CD14-positive monocyte (primary cell): Measurements from ENCODE around the gene GNAL. TPM values are rescaled to one million over a fixed set of nuclear protein-coding genes. Genes with fewer than 3 reads are reported as not detected.
"Not testable (repeated sequence)": the region's sequence is repeated elsewhere in the genome, so short reads cannot be mapped to it uniquely, and the experiment has no call there.

Experiments
- DNase-seq, 3 donors: peaks; one replicate each; pipeline ENCODE4 v3.0.0-alpha.2; 2011 to 2022
- H2AFZ ChIP-seq: 2 replicates; pipeline ENCODE4 v1.6.0; 2012; ENCODE audit warnings: mild to moderate bottlenecking, low read depth, low read length, inconsistent platforms; ENCODE audit not compliant: insufficient read depth, poor library complexity, severe bottlenecking
- H3K27ac ChIP-seq, 2 donors: 1 replicate in 1 of 2; 2 replicates in 1 of 2; pipeline ENCODE4 v1.5.1; 2012 to 2013; ENCODE audit warnings: low read length in 2 of 2, control low read depth in 1 of 2, inconsistent platforms in 1 of 2, low read depth in 1 of 2, mild to moderate bottlenecking in 1 of 2
- H3K27me3 ChIP-seq, 2 donors: one replicate each; pipeline versions ENCODE4 v1.6.0 to v1.6.1; 2011 to 2013; ENCODE audit warnings: low read length in 2 of 2; ENCODE audit not compliant: control insufficient read depth in 2 of 2, insufficient read depth in 2 of 2
- H3K36me3 ChIP-seq, 2 donors: replicated peaks in 1 of 2; 1 replicate in 1 of 2; 2 replicates in 1 of 2; pipeline versions ENCODE4 v1.5.1 to v1.6.1; 2012 to 2013; ENCODE audit warnings: low read length in 2 of 2, control low read depth in 1 of 2, inconsistent platforms in 1 of 2, mild to moderate bottlenecking in 1 of 2; ENCODE audit not compliant: insufficient read depth in 2 of 2, control insufficient read depth in 1 of 2
- H3K4me1 ChIP-seq, 2 donors: 1 replicate in 1 of 2; 2 replicates in 1 of 2; pipeline versions ENCODE4 v1.5.1 to v1.6.1; 2012 to 2013; ENCODE audit warnings: low read length in 2 of 2, control low read depth in 1 of 2, inconsistent platforms in 1 of 2, mild to moderate bottlenecking in 1 of 2, moderate library complexity in 1 of 2; ENCODE audit not compliant: insufficient read depth in 2 of 2, control insufficient read depth in 1 of 2
- H3K4me2 ChIP-seq: replicated peaks from 2 replicates; pipeline ENCODE3; 2012; ENCODE audit warnings: low read length, moderate library complexity, mild to moderate bottlenecking; ENCODE audit not compliant: poor library complexity, severe bottlenecking; ENCODE audit errors: extremely low read depth
- H3K4me3 ChIP-seq, 3 experiments: fragments of 200-600 bp in 1 of 3; sonication (generic) in 1 of 3; replicated peaks in 1 of 3; 1 replicate in 2 of 3; 2 replicates in 1 of 3; pipeline ENCODE4 v1.5.1; 2011 to 2013; ENCODE audit warnings: low read length in 3 of 3, mild to moderate bottlenecking in 3 of 3, control low read depth in 2 of 3, low read depth in 2 of 3, inconsistent platforms in 1 of 3, moderate library complexity in 1 of 3
- H3K79me2 ChIP-seq: 2 replicates; pipeline ENCODE4 v1.6.0; 2012; ENCODE audit warnings: mild to moderate bottlenecking, control low read depth, inconsistent platforms, low read length, moderate library complexity; ENCODE audit not compliant: insufficient read depth
- H3K9ac ChIP-seq: 2 replicates; pipeline ENCODE4 v1.6.0; 2017; ENCODE audit warnings: low read length, mild to moderate bottlenecking; ENCODE audit not compliant: insufficient read depth, poor library complexity, severe bottlenecking
- H3K9me3 ChIP-seq, 2 donors: replicated peaks in 1 of 2; 1 replicate in 1 of 2; 2 replicates in 1 of 2; pipeline versions ENCODE4 v1.5.1 to v1.6.1; 2012 to 2013; ENCODE audit warnings: low read length in 2 of 2, control low read depth in 1 of 2; ENCODE audit not compliant: control insufficient read depth in 1 of 2, insufficient read depth in 1 of 2
- H4K20me1 ChIP-seq: 2 replicates; pipeline ENCODE4 v1.6.0; 2012; ENCODE audit warnings: mild to moderate bottlenecking, low read length, control low read depth, moderate library complexity; ENCODE audit not compliant: insufficient read depth
- H3K27ac Mint-ChIP-seq, 7 donors: one replicate each; pipeline ENCODE4 v1.8.0; 2020; ENCODE audit warnings: mild to moderate bottlenecking in 7 of 7, mixed read lengths in 7 of 7, moderate library complexity in 6 of 7, inconsistent platforms in 2 of 7
- H3K27me3 Mint-ChIP-seq, 3 donors: one replicate each; pipeline ENCODE4 v1.8.0; 2021 to 2022; ENCODE audit warnings: low read depth in 3 of 3, mild to moderate bottlenecking in 3 of 3, mixed read lengths in 3 of 3, moderate library complexity in 3 of 3, inconsistent platforms in 1 of 3
- H3K36me3 Mint-ChIP-seq, 2 donors: one replicate each; pipeline ENCODE4 v1.8.0; 2020; ENCODE audit warnings: mixed read lengths in 2 of 2, inconsistent platforms in 1 of 2, mild to moderate bottlenecking in 1 of 2
- H3K4me1 Mint-ChIP-seq: one replicate; pipeline ENCODE4 v1.8.0; 2020; ENCODE audit warnings: mild to moderate bottlenecking, mixed read lengths
- H3K4me3 Mint-ChIP-seq, 2 donors: one replicate each; pipeline ENCODE4 v1.8.0; 2020; ENCODE audit warnings: mild to moderate bottlenecking in 2 of 2, mixed read lengths in 2 of 2, moderate library complexity in 1 of 2
- H3K9me3 Mint-ChIP-seq, 7 donors: one replicate each; pipeline ENCODE4 v1.8.0; 2020 to 2022; ENCODE audit warnings: mixed read lengths in 7 of 7, mild to moderate bottlenecking in 6 of 7, moderate library complexity in 6 of 7, inconsistent platforms in 2 of 7
- CTCF ChIP-seq: fragments of 200-600 bp; IDR thresholded peaks from one replicate; pipeline ENCODE4 v1.8.0; 2022; ENCODE audit warnings: antibody characterized with exemption, mild to moderate bottlenecking
- WGBS: methylation state at CpG from one replicate; pipeline ENCODE4 v1.1.5; 2013; ENCODE audit warnings: missing lambda C conversion rate; ENCODE audit not compliant: insufficient coverage; 5-methylcytosine and 5-hydroxymethylcytosine counted together
- intact Hi-C, 2 donors: fragments of 100-400 bp; cut with micrococcal nuclease; formaldehyde crosslinking; loops; one replicate each; pipeline versions ENCODE4 v1.15.0 to v1.15.1; 2023
- polyA plus RNA-seq, 3 donors: library from polyadenylated mRNA; depleted of rRNA in 1 of 3; unstranded in 2 of 3; stranded (reverse) in 1 of 3; fragments of 300-500 nt in 2 of 3; fragments of >200 nt in 1 of 3; fragmentation: Illumina TruSeq in 2 of 3; gene quantifications; 1 replicate in 2 of 3; 2 replicates in 1 of 3; pipeline ENCODE4 v1.2.3, GENCODE V29; 2012 to 2021

GNAL gene
- polyA plus RNA-seq, 3 donors = 0.01 to 0.03 TPM; not detected in 1

GRCh38 chr18:11851146-11851805 lies 162.2 kb downstream of the GNAL start, which contains the start of gene CHMP1B:
CHMP1B (plus strand) TSS chr18:11851413; CDS start chr18:11851512, 99 bp downstream.
- peaks cover 31% of the 10 kb centered on the region for H4K20me1 ChIP-seq
- 0% methylated on average over 50 of the region's 53 CpGs for WGBS
- peak within 1 kb of the TSS; percentile 89 for H3K4me2 ChIP-seq
- H3K4me3 Mint-ChIP-seq = peak within 1 kb of the TSS; percentile 100
- peaks cover 40% of the 10 kb centered on the region for H3K79me2 ChIP-seq
- peak within 1 kb of the TSS; percentile 93 to 98 for H3K27ac ChIP-seq
- peak within 1 kb of the TSS; percentile 92 for H3K9ac ChIP-seq
- intact Hi-C loops = loop anchor here (2.0 to 10.0 kb wide), 4 partner anchors 54 to 132 kb away; partner anchors contain the start of genes MPPE1 (in 2 of the 2) and IMPA2 (in 1 of the 2)
- H3K9me3 Mint-ChIP-seq = peaks cover 0 to 2% (median 0%) of the 10 kb centered on the region in 7 donors
- H3K36me3 ChIP-seq = no peaks in the 10 kb centered on the region
- no peaks in the 10 kb centered on the region for H3K27me3 ChIP-seq
- TF ChIP-seq CTCF = no peak
- H3K4me1 Mint-ChIP-seq = peaks cover 40% of the 10 kb centered on the region
- H2AFZ ChIP-seq = peak within 1 kb of the TSS; percentile 48
- peak; percentile 96 to 98 (median 97) for DNase-seq
- H3K9me3 ChIP-seq = no peaks in the 10 kb centered on the region
- peak within 1 kb of the TSS; percentile 99 to 100 (median 100) for H3K27ac Mint-ChIP-seq
- peak within 1 kb of the TSS; percentile 81 to 96 (median 87) for H3K4me3 ChIP-seq
- H3K4me1 ChIP-seq = peaks cover 28 to 51% of the 10 kb centered on the region in 2 donors
- H3K36me3 Mint-ChIP-seq = peaks cover 7 to 18% of the 10 kb centered on the region in 2 donors
- H3K27me3 Mint-ChIP-seq = peaks cover 3 to 14% (median 4%) of the 10 kb centered on the region in 3 donors

GRCh38 chr18:11851806-11852337 lies 162.8 kb downstream of the GNAL start:
- peak in 2 of 3 donors; percentile 28 to 45 for DNase-seq
- Mint-ChIP-seq H3K27me3 (peaks cover 3 to 12% (median 4%) of the 10 kb centered on the region in 3 donors), H3K27ac (peak overlapping the region; percentile 99 to 100 (median 100)), H3K4me3 (peak overlapping the region; percentile 100), H3K36me3 (peaks cover 7 to 18% of the 10 kb centered on the region in 2 donors), H3K4me1 (peaks cover 44% of the 10 kb centered on the region), H3K9me3 (peaks cover 0 to 2% (median 0%) of the 10 kb centered on the region in 7 donors)
- H3K79me2 ChIP-seq = peaks cover 40% of the 10 kb centered on the region
- intact Hi-C loops = loop anchor here (2.0 to 10.0 kb wide), 4 partner anchors 53 to 131 kb away; partner anchors contain the start of genes MPPE1 (in 2 of the 2) and IMPA2 (in 1 of the 2)
- H3K36me3 ChIP-seq = no peaks in the 10 kb centered on the region
- H3K9ac ChIP-seq = peak overlapping the region; percentile 92
- peaks cover 34 to 57% of the 10 kb centered on the region in 2 donors for H3K4me1 ChIP-seq
- H3K27me3 ChIP-seq = no peaks in the 10 kb centered on the region
- H3K4me3 ChIP-seq = peak overlapping the region; percentile 81 to 96 (median 87)
- peak overlapping the region; percentile 93 to 98 for H3K27ac ChIP-seq
- H4K20me1 ChIP-seq = peaks cover 32% of the 10 kb centered on the region
- no peak for TF ChIP-seq CTCF
- H2AFZ ChIP-seq = no peak overlapping the region
- no peaks in the 10 kb centered on the region for H3K9me3 ChIP-seq
- peak overlapping the region; percentile 89 for H3K4me2 ChIP-seq
- 0% methylated on average over 17 of the region's 23 CpGs for WGBS

DNA sequence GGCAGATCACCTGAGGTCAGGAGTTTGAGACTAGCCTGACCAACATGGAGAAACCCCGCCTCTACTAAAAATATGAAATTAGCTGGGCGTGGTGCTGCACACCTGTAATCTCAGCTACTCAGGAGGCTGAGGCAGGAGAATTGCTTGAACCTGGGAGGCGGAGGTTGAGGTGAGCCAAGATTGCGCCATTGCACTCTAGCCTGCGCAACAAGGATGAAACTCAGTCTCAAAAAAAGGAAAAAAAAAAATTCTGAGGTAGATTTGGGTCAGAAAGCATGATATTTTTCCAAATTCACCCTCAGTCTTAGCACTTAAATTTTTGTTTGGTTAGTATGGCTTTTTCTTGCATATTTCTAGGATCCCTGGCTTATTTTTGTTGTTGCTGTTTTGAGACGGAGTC lies 165.5 kb downstream of the GNAL start:
- Histone ChIP-seq H3K4me1 (peaks cover 46 to 71% of the 10 kb centered on the region in 2 donors), H4K20me1 (peaks cover 32% of the 10 kb centered on the region), H3K27ac (peak overlapping the region in 1 of 2 donors; percentile 98), H3K79me2 (peaks cover 40% of the 10 kb centered on the region)
- not testable (repeated sequence) for H3K27me3 Mint-ChIP-seq, DNase-seq, H2AFZ ChIP-seq, H3K27me3 ChIP-seq, H3K9ac ChIP-seq, H3K4me3 ChIP-seq, H3K9me3 Mint-ChIP-seq, H3K36me3 ChIP-seq, H3K4me2 ChIP-seq, H3K9me3 ChIP-seq
- Mint-ChIP-seq H3K4me3 (peak overlapping the region in 1 of 2 donors; percentile 20), H3K36me3 (peaks cover 7 to 22% of the 10 kb centered on the region in 2 donors), H3K27ac (peak overlapping the region in 6 of 7 donors; percentile 46 to 100 (median 78)), H3K4me1 (peaks cover 58% of the 10 kb centered on the region)
- 100% methylated on average over 2 of the region's 6 CpGs for WGBS
- intact Hi-C loops = loop anchor here in 1 of 2 donors (5.0 to 10.0 kb wide), 2 partner anchors 50 to 128 kb away; partner anchors contain the start of genes IMPA2 and MPPE1
